K562 (cell line): Measurements from ENCODE around the gene EMID1. TPM values are rescaled to one million over a fixed set of nuclear protein-coding genes. Genes with fewer than 3 reads are reported as not detected.

ENCODE experiments used
- ATF1 ChIP-seq, 2 experiments: fragments of 450-650 bp in 1 of 2; IDR thresholded peaks; 2 replicates each; pipeline ENCODE4 v1.6.1; 2016; ENCODE audit warnings: missing compliant biosample characterization in 1 of 2, missing genetic modification characterization in 1 of 2
- CCNT2 ChIP-seq: IDR thresholded peaks from 2 replicates; pipeline ENCODE4 v1.6.1; 2011; ENCODE audit warnings: borderline replicate concordance, low read depth, mild to moderate bottlenecking, moderate library complexity, mixed read lengths, low read length; ENCODE audit not compliant: insufficient read length; ENCODE audit errors: extremely low read depth
- CXXC5 ChIP-seq: fragments of 250-450 bp; sonication (Bioruptor Pico); IDR thresholded peaks from 2 replicates; pipeline ENCODE4 v1.8.0; 2022; ENCODE audit warnings: inconsistent platforms, mild to moderate bottlenecking, moderate library complexity
- DMBX1 ChIP-seq: fragments of 250-450 bp; sonication (Bioruptor Pico); IDR thresholded peaks from 2 replicates; pipeline ENCODE4 v1.8.0; 2022; ENCODE audit warnings: inconsistent platforms, mild to moderate bottlenecking, moderate library complexity, borderline replicate concordance
- E2F5 ChIP-seq: sonication (generic); formaldehyde crosslinking; IDR thresholded peaks from 2 replicates; pipeline ENCODE4 v1.8.0; 2022; ENCODE audit warnings: mild to moderate bottlenecking, missing genetic modification reagents
- EP400 ChIP-seq: fragments of 450-650 bp; IDR thresholded peaks from 2 replicates; pipeline ENCODE4 v1.6.1; 2017; ENCODE audit warnings: antibody characterized with exemption, mild to moderate bottlenecking, moderate library complexity
- EZH2 ChIP-seq: IDR thresholded peaks from 2 replicates; pipeline ENCODE4 v1.6.1; 2012; ENCODE audit warnings: low read depth, mild to moderate bottlenecking, inconsistent platforms, low read length, borderline replicate concordance
- HDAC3 ChIP-seq: fragments of 450-650 bp; IDR thresholded peaks from 2 replicates; pipeline ENCODE4 v1.6.1; 2018; ENCODE audit warnings: borderline replicate concordance, mild to moderate bottlenecking, moderate library complexity; ENCODE audit not compliant: partially characterized antibody
- KDM1A ChIP-seq, 2 experiments: fragments of 450-650 bp; IDR thresholded peaks; 2 replicates each; pipeline ENCODE4 v1.6.1; 2016; ENCODE audit warnings: mild to moderate bottlenecking in 2 of 2
- MEF2D ChIP-seq: conservative IDR thresholded peaks from 2 replicates; pipeline ENCODE4 v1.6.1; 2016; ENCODE audit warnings: low read depth, missing genetic modification characterization, missing compliant biosample characterization
- PHF8 ChIP-seq: fragments of 200-600 bp; sonication (generic); IDR thresholded peaks from 2 replicates; pipeline ENCODE4 v1.6.1; 2012; ENCODE audit warnings: mixed run types, mild to moderate bottlenecking, inconsistent platforms, low read length, moderate library complexity, borderline replicate concordance
- POLR2AphosphoS2 ChIP-seq: IDR thresholded peaks from 2 replicates; pipeline ENCODE4 v1.6.1; 2012; ENCODE audit warnings: low read length, improper control_type of control experiment
- PRMT5 ChIP-seq: sonication (generic); formaldehyde crosslinking; IDR thresholded peaks from 2 replicates; pipeline ENCODE4 v1.5.0; 2020; ENCODE audit warnings: missing genetic modification reagents
- RAD51 ChIP-seq: fragments of 450-650 bp; IDR thresholded peaks from 2 replicates; pipeline ENCODE4 v1.7.1; 2016; ENCODE audit warnings: low read depth, mild to moderate bottlenecking, borderline replicate concordance
- RNF219 ChIP-seq: fragments of 250-450 bp; sonication (Bioruptor Pico); IDR thresholded peaks from 2 replicates; pipeline ENCODE4 v1.5.0; 2022; ENCODE audit warnings: mild to moderate bottlenecking
- TCF7L2 ChIP-seq: fragments of 150-350 bp; IDR thresholded peaks from 2 replicates; pipeline ENCODE4 v1.6.1; 2016; ENCODE audit warnings: low read depth, mild to moderate bottlenecking, low read length, moderate library complexity
- ZBTB34 ChIP-seq: fragments of 250-450 bp; sonication (Bioruptor Pico); IDR thresholded peaks from 2 replicates; pipeline ENCODE4 v1.8.0; 2021; ENCODE audit warnings: mild to moderate bottlenecking, moderate library complexity
- ZNF395 ChIP-seq: fragments of 200-800 bp; sonication (Bioruptor generic); IDR thresholded peaks from 2 replicates; pipeline ENCODE4 v1.6.1; 2017; ENCODE audit warnings: missing genetic modification characterization, missing compliant biosample characterization
- ZNF511 ChIP-seq: sonication (generic); formaldehyde crosslinking; IDR thresholded peaks from 2 replicates; pipeline ENCODE4 v1.8.0; 2022; ENCODE audit warnings: mild to moderate bottlenecking, missing genetic modification reagents
- ZNF584 ChIP-seq: fragments of 200-800 bp; sonication (Bioruptor generic); IDR thresholded peaks from 2 replicates; pipeline ENCODE4 v1.6.1; 2016; ENCODE audit warnings: low read depth, mild to moderate bottlenecking, missing genetic modification characterization, missing compliant biosample characterization
- polyA plus RNA-seq, 8 experiments: library from polyadenylated mRNA; depleted of rRNA in 4 of 8; stranded (reverse) in 5 of 8; unstranded in 3 of 8; fragments of >200 nt; fragmentation: Nextera tagmentation in 2 of 8; fragmentation: Illumina TruSeq in 1 of 8; extraction: Ambion mirVana in 2 of 8; extraction: Trizol in 1 of 8; gene quantifications; 2 replicates each; pipeline versions ENCODE4 v1.2.1 to v1.2.3, GENCODE V29; 2011 to 2014; ENCODE audit warnings: inconsistent platforms in 1 of 8, missing spikeins in 1 of 8
- total RNA-seq, 7 experiments: library from RNA; depleted of rRNA in 6 of 7; stranded (reverse); fragments of >200 nt in 6 of 7; fragmentation: Illumina TruSeq in 2 of 7; extraction: Trizol in 2 of 7; gene quantifications; 2 replicates each; pipeline versions ENCODE4 v1.2.1 to v1.2.3, GENCODE V29; 2011 to 2021; ENCODE audit warnings: low replicate concordance in 1 of 7

EMID1 gene
- total and polyA plus RNA-seq, 9 of the 15 experiments (the other 6 are each of a cell fraction or from before 2014, with no cell fraction given) = 0.15 to 7.2 (median 2.7) TPM

- TF ChIP-seq E2F5 (no peak), EP400 (peak; percentile 68), CXXC5 (CRISPR knock-in tag) (peak; percentile 23; the same call in 1 of the 2 replicates), MEF2D (no peak), ZNF395 (CRISPR knock-in tag) (no peak), TCF7L2 (no peak), PHF8 (peak; percentile 60; the same call in 1 of the 2 replicates), ATF1 (CRISPR knock-in tag; IDR thresholded peaks at IDR 0.05) (no peak), ATF1 (tag; IDR thresholded peaks at IDR 0.05) (peak; percentile 33), EZH2 (no peak), KDM1A (IDR thresholded peaks at IDR 0.05) (0 out of 4 replicates have a peak, but pooled peaks of 1 of the 2 experiments have one; percentile 44), DMBX1 (CRISPR knock-in tag) (no peak), ZNF511 (CRISPR knock-in tag) (no peak), POLR2AphosphoS2 (no peak), ZNF584 (CRISPR knock-in tag) (no peak), PRMT5 (no peak), RNF219 (CRISPR knock-in tag) (no peak), RAD51 (no peak), ZBTB34 (no peak), HDAC3 (no peak), CCNT2 (peak; percentile 38)
These were observed 100.6 kb downstream of the EMID1 start, which contains the start of gene GAS2L1 (continued) for GRCh38 chr22:29306175-29306834.
